Keratinocyte (primary cell): ENCODE measurements around the gene PSD. TPM values are rescaled to one million over a fixed set of nuclear protein-coding genes. Genes with fewer than 3 reads are reported as not detected.
A peak's percentile ranks its signal among the peaks of the same experiment; 100 is the strongest.

Source experiments
- DNase-seq: peaks from one replicate; pipeline ENCODE4 v3.0.0-alpha.2; 2011; ENCODE audit warnings: low read depth, missing footprints, low spot score
- FAIRE-seq: peaks from 2 replicates; lab custom pipeline; 2011; peaks lifted over from hg19 to GRCh38; lab: Jason Lieb, UNC
- H2AFZ ChIP-seq: 2 replicates; pipeline ENCODE4 v1.6.0; 2012; ENCODE audit warnings: low read length, control low read depth, inconsistent platforms; ENCODE audit not compliant: control insufficient read depth
- H3K27ac ChIP-seq: 2 replicates; pipeline ENCODE4 v1.5.1; 2011; ENCODE audit warnings: low read length; ENCODE audit not compliant: control insufficient read depth, insufficient read depth
- H3K27me3 ChIP-seq: 3 replicates; pipeline ENCODE4 v1.6.0; 2011; ENCODE audit warnings: low read length; ENCODE audit not compliant: control insufficient read depth, insufficient read depth; ENCODE audit errors: extremely low read depth
- H3K36me3 ChIP-seq, 2 experiments: 2 replicates in 1 of 2; 3 replicates in 1 of 2; pipeline ENCODE4 v1.5.1; 2011; ENCODE audit warnings: low read length in 2 of 2, mild to moderate bottlenecking in 1 of 2; ENCODE audit not compliant: control insufficient read depth in 2 of 2, insufficient read depth in 2 of 2; ENCODE audit errors: extremely low read depth in 1 of 2
- H3K4me1 ChIP-seq: 3 replicates; pipeline ENCODE4 v1.5.1; 2011; ENCODE audit warnings: low read length; ENCODE audit not compliant: control insufficient read depth, insufficient read depth; ENCODE audit errors: extremely low read depth
- H3K4me2 ChIP-seq: 3 replicates; pipeline ENCODE4 v1.6.0; 2011; ENCODE audit warnings: low read depth, low read length; ENCODE audit not compliant: control insufficient read depth, insufficient read depth; ENCODE audit errors: extremely low read depth
- H3K4me3 ChIP-seq, 3 experiments: fragments of 200-600 bp in 1 of 3; sonication (generic) in 1 of 3; 2 replicates in 2 of 3; 3 replicates in 1 of 3; pipeline ENCODE4 v1.5.1; 2011 to 2016; ENCODE audit warnings: low read length in 3 of 3, mild to moderate bottlenecking in 3 of 3, control low read depth in 2 of 3, inconsistent platforms in 1 of 3, low read depth in 1 of 3, mixed read lengths in 1 of 3, mixed run types in 1 of 3, moderate library complexity in 1 of 3; ENCODE audit not compliant: control insufficient read depth in 2 of 3, insufficient read depth in 2 of 3; ENCODE audit errors: extremely low read depth in 1 of 3
- H3K79me2 ChIP-seq: 2 replicates; pipeline ENCODE4 v1.6.0; 2012; ENCODE audit warnings: low read length; ENCODE audit not compliant: control insufficient read depth, insufficient read depth
- H3K9ac ChIP-seq: 3 replicates; pipeline ENCODE4 v1.6.0; 2011; ENCODE audit warnings: low read length; ENCODE audit not compliant: control insufficient read depth, insufficient read depth; ENCODE audit errors: extremely low read depth
- H3K9me1 ChIP-seq: 3 replicates; pipeline ENCODE4 v1.6.0; 2011; ENCODE audit warnings: low read length; ENCODE audit not compliant: control insufficient read depth, insufficient read depth; ENCODE audit errors: extremely low read depth
- H3K9me3 ChIP-seq: 2 replicates; pipeline ENCODE4 v1.5.1; 2012; ENCODE audit warnings: low read depth, low read length; ENCODE audit not compliant: control insufficient read depth
- H4K20me1 ChIP-seq: 3 replicates; pipeline ENCODE4 v1.6.0; 2011; ENCODE audit warnings: low read length; ENCODE audit not compliant: control insufficient read depth, insufficient read depth; ENCODE audit errors: extremely low read depth
- CTCF ChIP-seq, 3 experiments: IDR thresholded peaks in 1 of 3; conservative IDR thresholded peaks in 1 of 3; optimal IDR thresholded peaks in 1 of 3; 2 replicates in 2 of 3; 3 replicates in 1 of 3; pipeline versions ENCODE3 to v1.5.1; 2011; ENCODE audit warnings: low read length in 3 of 3, mild to moderate bottlenecking in 3 of 3, moderate library complexity in 2 of 3, control low read depth in 1 of 3, inconsistent platforms in 1 of 3; ENCODE audit not compliant: insufficient read depth in 2 of 3; ENCODE audit errors: extremely low read depth in 1 of 3
- EZH2 ChIP-seq: IDR thresholded peaks from one replicate; pipeline ENCODE4 v1.6.1; 2012; ENCODE audit warnings: inconsistent platforms, mild to moderate bottlenecking, low read length, moderate library complexity
- dilution Hi-C: fragments of 300-500 bp; cut with MboI; formaldehyde crosslinking; loops from one replicate; pipeline ENCODE4 v1.7.0; 2020; ENCODE audit warnings: low sequenced_read_pairs; ENCODE audit not compliant: extremely low pct_ligation_motif_present
- polyA plus RNA-seq, 5 experiments: library from polyadenylated mRNA; depleted of rRNA in 3 of 5; stranded (reverse) in 3 of 5; stranded (forward) in 1 of 5; unstranded in 1 of 5; fragments of >200 nt; gene quantifications; 1 replicate in 1 of 5; 2 replicates in 3 of 5; 3 replicates in 1 of 5; pipeline versions ENCODE4 v1.2.1 to v1.2.3, GENCODE V29; 2011 to 2012; ENCODE audit warnings: missing spikeins in 2 of 5, low read depth in 1 of 5, low replicate concordance in 1 of 5

The PSD gene
- polyA plus RNA-seq, 1 donor (not counting 4 experiments of a cell fraction or from before 2014, with no cell fraction given): 0.10 TPM

DNA sequence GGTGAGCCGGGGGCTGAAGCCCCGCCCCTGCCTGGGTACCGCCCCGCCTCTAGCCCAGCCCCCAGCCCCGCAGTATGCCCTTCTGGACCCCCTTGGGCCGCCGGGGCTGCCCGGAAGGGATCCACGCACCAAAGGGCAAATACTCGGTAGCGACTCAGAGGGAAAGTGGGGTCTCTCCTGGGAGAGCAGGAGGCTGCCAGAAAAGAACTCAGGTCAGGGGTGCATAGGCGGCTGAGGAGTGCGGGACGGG is 2.8 kb upstream of the PSD start:
- peak overlapping the region; percentile 82 for H3K9ac ChIP-seq

GRCh38 chr10:102420714-102421506 is 2.3 kb upstream of the PSD start, which contains the start of gene FBXL15:
TSS of gene FBXL15 (plus strand) at chr10:102420836. CDS start at chr10:102421130, 294 bp downstream.
- FAIRE-seq: peak; percentile 79
- Histone ChIP-seq H3K9me3 (no peaks in the 10 kb centered on the region), H3K79me2 (peaks cover 3% of the 10 kb centered on the region), H4K20me1 (no peaks in the 10 kb centered on the region), H3K9ac (peak within 1 kb of the TSS; percentile 82), H3K27me3 (peaks cover 20% of the 10 kb centered on the region), H3K27ac (peak within 1 kb of the TSS; percentile 72), H3K36me3 (peaks cover 6 to 17% of the 10 kb centered on the region in 2 experiments), H3K4me3 (peak within 1 kb of the TSS; percentile 65 to 83 (median 71)), H2AFZ (peak within 1 kb of the TSS; percentile 92), H3K9me1 (no peaks in the 10 kb centered on the region), H3K4me1 (peaks cover 29% of the 10 kb centered on the region), H3K4me2 (peak within 1 kb of the TSS; percentile 91)
- dilution Hi-C loops: no loop called here
- peak; percentile 66 for DNase-seq
- no peak for TF ChIP-seq CTCF (optimal IDR thresholded peaks at IDR 0.05 in 1 of 3, IDR thresholded peaks at IDR 0.05 in 1 of 3, conservative IDR thresholded peaks at IDR 0.05 in 1 of 3; ENCODE audit: extremely low read depth in 1 of 3, insufficient read depth in 2 of 3, low read length in 3 of 3)
- TF ChIP-seq EZH2: no peak

More for the DNA sequence above, 2.8 kb upstream of the PSD start:
- Histone ChIP-seq H3K27ac (peak overlapping the region; percentile 72), H3K4me3 (peak overlapping the region; percentile 65 to 83 (median 71)), H3K79me2 (peaks cover 3% of the 10 kb centered on the region), H3K9me1 (no peaks in the 10 kb centered on the region), H3K27me3 (peaks cover 18% of the 10 kb centered on the region), H3K9me3 (no peaks in the 10 kb centered on the region), H2AFZ (peak overlapping the region; percentile 73), H4K20me1 (no peaks in the 10 kb centered on the region), H3K4me2 (peak overlapping the region; percentile 91), H3K36me3 (peaks cover 8 to 17% of the 10 kb centered on the region in 2 experiments), H3K4me1 (peaks cover 29% of the 10 kb centered on the region)
- DNase-seq (no peak), FAIRE-seq (no peak)
- no peak for TF ChIP-seq CTCF (optimal IDR thresholded peaks at IDR 0.05 in 1 of 3, IDR thresholded peaks at IDR 0.05 in 1 of 3, conservative IDR thresholded peaks at IDR 0.05 in 1 of 3; ENCODE audit: extremely low read depth in 1 of 3, insufficient read depth in 2 of 3, low read length in 3 of 3)
- TF ChIP-seq EZH2: no peak
- dilution Hi-C loops: no loop called here
